Psoas muscle (tissue), 8 donors: ENCODE data around the gene ABCA13. TPM values are rescaled to one million over a fixed set of nuclear protein-coding genes. Genes with fewer than 3 reads are reported as not detected.
"Not testable (repeated sequence)": the region's sequence is repeated elsewhere in the genome, so short reads cannot be mapped to it uniquely, and the experiment has no call there.

Source experiments
- ATAC-seq, 4 donors: fragments of 200-7000 bp; cut with Tn5 transposase; one replicate each; pipeline ENCODE4 v1.9.1; 2020; ENCODE audit warnings: moderate library complexity in 3 of 4, mild to moderate bottlenecking in 2 of 4
- DNase-seq, 2 donors: peaks; one replicate each; pipeline ENCODE4 v3.0.0-alpha.2; 2020
- H3K27ac ChIP-seq: fragments of 200-600 bp; one replicate; pipeline ENCODE4 v1.8.0; 2022
- H3K27me3 ChIP-seq, 3 donors: fragments of 200-600 bp in 1 of 3; one replicate each; pipeline versions ENCODE4 v1.6.1 to v1.8.0; 2013 to 2022; ENCODE audit warnings: low read length in 2 of 3, mild to moderate bottlenecking in 2 of 3, moderate library complexity in 1 of 3; ENCODE audit not compliant: insufficient read depth in 3 of 3
- H3K36me3 ChIP-seq, 2 donors: fragments of 200-600 bp in 1 of 2; one replicate each; pipeline versions ENCODE4 v1.6.1 to v1.8.0; 2013 to 2022; ENCODE audit warnings: low read depth in 1 of 2, mild to moderate bottlenecking in 1 of 2, moderate library complexity in 1 of 2; ENCODE audit not compliant: insufficient read depth in 1 of 2
- H3K4me1 ChIP-seq: fragments of 200-600 bp; one replicate; pipeline ENCODE4 v1.8.0; 2022
- H3K4me3 ChIP-seq: fragments of 200-600 bp; one replicate; pipeline ENCODE4 v1.8.0; 2022; ENCODE audit warnings: mild to moderate bottlenecking
- H3K9me3 ChIP-seq: fragments of 200-600 bp; one replicate; pipeline ENCODE4 v1.8.0; 2022
- WGBS, 3 donors: extraction: QIAGEN DNeasy Blood & Tissue Kit; methylation state at CpG; one replicate each; pipeline versions ENCODE4 v1.1.6 to v1.1.7; 2013; 5-methylcytosine and 5-hydroxymethylcytosine counted together
- intact Hi-C, 2 donors: fragments of 100-400 bp; cut with DNase I; formaldehyde crosslinking; loops; one replicate each; pipeline versions ENCODE4 v1.11.0 to v1.14.2; 2022
- polyA plus RNA-seq, 3 donors: library from polyadenylated mRNA; stranded (reverse); fragments of 200-250 nt; gene quantifications; one replicate each; pipeline ENCODE4 v1.2.3, GENCODE V29; 2013
- total RNA-seq, 4 donors: library from RNA; stranded (reverse); fragmentation: NEBNext Ultra II Directional in 2 of 4; extraction: Animal tissue kit (Norgen Biotek cat#: 25700) in 2 of 4; gene quantifications; one replicate each; pipeline versions ENCODE4 v1.2.1 to v1.2.4, GENCODE V29; 2021 to 2023
- TF ChIP-seq, protein P1 (sequence below): fragments of 200-600 bp; IDR thresholded peaks from one replicate; pipeline ENCODE4 v1.8.0; 2022; ENCODE audit warnings: antibody characterized with exemption
- donor health status: healthy with polysubstance abuse.
- donor health status: DM: no; HTN: no; CAD: no; lungs with moderate emphysema.
- donor health status: Bipolar disorder and iron deficiency.
- donor health status: healthy.
- donor health status: DM: yes; HTN: yes; CAD: no.
- donor health status: DM: no; HTN: no; CAD: no.
- donor health status: DM: no; HTN: no; CAD: no.
- donor health status: DM: yes; HTN: yes; CAD: no.

The ABCA13 gene
- total and polyA plus RNA-seq, 7 donors, result 0.06 to 0.12 (median 0.10) TPM; not detected in 4

GRCh38 chr7:48147078-48147591 is 24.1 kb upstream of the ABCA13 start:
- Histone ChIP-seq H3K27me3 (no peaks in the 10 kb centered on the region), H3K4me1 (no peaks in the 10 kb centered on the region), H3K27ac (no peak overlapping the region), H3K36me3 (no peaks in the 10 kb centered on the region), H3K4me3 (no peak overlapping the region), H3K9me3 (no peaks in the 10 kb centered on the region)
- 67 to 76% (median 73%) methylated on average over 4 of the region's 4 CpGs for WGBS, 3 donors
- TF ChIP-seq, protein P1, sequence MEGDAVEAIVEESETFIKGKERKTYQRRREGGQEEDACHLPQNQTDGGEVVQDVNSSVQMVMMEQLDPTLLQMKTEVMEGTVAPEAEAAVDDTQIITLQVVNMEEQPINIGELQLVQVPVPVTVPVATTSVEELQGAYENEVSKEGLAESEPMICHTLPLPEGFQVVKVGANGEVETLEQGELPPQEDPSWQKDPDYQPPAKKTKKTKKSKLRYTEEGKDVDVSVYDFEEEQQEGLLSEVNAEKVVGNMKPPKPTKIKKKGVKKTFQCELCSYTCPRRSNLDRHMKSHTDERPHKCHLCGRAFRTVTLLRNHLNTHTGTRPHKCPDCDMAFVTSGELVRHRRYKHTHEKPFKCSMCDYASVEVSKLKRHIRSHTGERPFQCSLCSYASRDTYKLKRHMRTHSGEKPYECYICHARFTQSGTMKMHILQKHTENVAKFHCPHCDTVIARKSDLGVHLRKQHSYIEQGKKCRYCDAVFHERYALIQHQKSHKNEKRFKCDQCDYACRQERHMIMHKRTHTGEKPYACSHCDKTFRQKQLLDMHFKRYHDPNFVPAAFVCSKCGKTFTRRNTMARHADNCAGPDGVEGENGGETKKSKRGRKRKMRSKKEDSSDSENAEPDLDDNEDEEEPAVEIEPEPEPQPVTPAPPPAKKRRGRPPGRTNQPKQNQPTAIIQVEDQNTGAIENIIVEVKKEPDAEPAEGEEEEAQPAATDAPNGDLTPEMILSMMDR, result no peak
- intact Hi-C loops, result no loop called here
- DNase-seq, result no peak
- ATAC-seq, result no peak

DNA sequence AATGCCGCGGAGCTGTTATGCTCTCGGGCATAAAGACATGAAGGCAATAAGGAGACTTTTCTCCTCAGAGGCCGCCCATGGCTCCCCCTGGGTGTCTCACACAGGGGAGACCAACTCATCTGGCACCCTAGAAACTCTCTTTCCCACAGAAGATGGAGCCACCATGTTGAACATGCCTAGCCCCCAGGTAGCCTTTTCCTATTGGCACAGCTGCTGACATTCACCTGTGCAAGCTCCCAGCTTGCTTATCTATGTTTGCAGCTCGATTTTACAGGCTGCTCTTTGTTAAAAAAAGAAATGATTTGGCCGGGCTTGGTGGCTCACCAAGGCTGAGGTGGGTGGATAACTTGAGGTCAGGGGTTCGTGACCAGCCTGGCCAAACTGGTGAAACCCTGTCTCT is 23.6 kb upstream of the ABCA13 start:
- H3K9me3 ChIP-seq, H3K4me1 ChIP-seq, DNase-seq, intact Hi-C loops, H3K36me3 ChIP-seq, H3K27me3 ChIP-seq, H3K27ac ChIP-seq, ATAC-seq, H3K4me3 ChIP-seq: not testable (repeated sequence)
- 69 to 77% (median 73%) methylated on average over 7 of the region's 7 CpGs for WGBS, 3 donors

DNA sequence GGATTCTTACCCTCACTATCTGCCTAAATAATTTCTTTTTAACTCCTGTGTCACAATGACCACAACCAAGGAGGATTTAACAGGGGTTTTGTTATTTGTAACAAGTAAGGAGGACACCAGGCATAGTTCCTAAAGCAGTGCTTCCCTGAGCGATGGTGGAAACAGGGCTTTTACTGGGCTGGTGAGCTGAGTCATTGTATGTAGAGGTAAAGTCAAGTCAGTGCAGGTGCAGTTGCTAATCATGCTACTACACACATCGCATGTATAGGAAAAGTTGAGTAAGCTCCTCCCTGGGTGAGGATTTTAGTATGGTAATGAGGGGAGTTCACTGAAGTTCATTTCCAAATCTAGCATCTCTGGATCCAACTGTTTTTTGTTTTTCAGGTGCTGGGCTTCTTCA is 22.9 kb upstream of the ABCA13 start:
- Histone ChIP-seq H3K27ac (no peak overlapping the region), H3K9me3 (no peaks in the 10 kb centered on the region), H3K4me3 (no peak overlapping the region), H3K27me3 (no peaks in the 10 kb centered on the region), H3K36me3 (no peaks in the 10 kb centered on the region), H3K4me1 (no peaks in the 10 kb centered on the region)
- 84 to 91% (median 90%) methylated on average over 2 of the region's 2 CpGs for WGBS, 3 donors
- DNase-seq (no peak), ATAC-seq (no peak)
- TF ChIP-seq, protein P1, result no peak
- intact Hi-C loops, result no loop called here

- no peak overlapping the region for H3K4me3 ChIP-seq
Observed at GRCh38 chr7:48149058-48149457, 22.2 kb upstream of the ABCA13 start.

DNA sequence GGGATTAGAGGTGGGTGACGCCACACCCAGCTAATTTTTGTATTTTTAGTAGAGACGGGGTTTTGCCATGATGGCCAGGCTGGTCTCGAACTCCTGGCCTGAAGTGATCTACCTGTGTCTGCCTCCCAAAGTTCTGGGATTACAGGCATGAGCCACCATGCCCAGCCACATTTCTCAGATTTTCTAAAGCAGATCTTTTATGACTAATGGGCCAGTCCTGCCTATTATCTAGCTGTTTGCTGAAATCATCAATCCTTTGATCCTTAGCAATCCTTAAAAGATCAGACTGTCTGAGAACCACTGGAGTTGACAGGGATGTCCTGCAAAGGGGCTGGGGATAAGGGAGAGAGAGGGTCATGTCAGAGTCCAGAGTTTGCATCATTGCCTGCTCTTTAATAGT is 21.2 kb upstream of the ABCA13 start:
- 80 to 93% (median 81%) methylated on average over 3 of the region's 3 CpGs for WGBS, 3 donors
- no peak for ATAC-seq
- Histone ChIP-seq H3K27ac (no peak overlapping the region), H3K36me3 (no peaks in the 10 kb centered on the region), H3K4me1 (no peaks in the 10 kb centered on the region), H3K9me3 (no peaks in the 10 kb centered on the region), H3K27me3 (no peaks in the 10 kb centered on the region), H3K4me3 (no peak overlapping the region)
- intact Hi-C loops, result no loop called here
- no peak for DNase-seq
- TF ChIP-seq, protein P1, result no peak

More at GRCh38 chr7:48149058-48149457, 22.2 kb upstream of the ABCA13 start:
- TF ChIP-seq, protein P1, result no peak
- no peaks in the 10 kb centered on the region for H3K4me1 ChIP-seq
- H3K9me3 ChIP-seq, result no peaks in the 10 kb centered on the region
- ATAC-seq, result no peak
- no peaks in the 10 kb centered on the region for H3K36me3 ChIP-seq
- no peaks in the 10 kb centered on the region for H3K27me3 ChIP-seq
- DNase-seq, result no peak
- no peak overlapping the region for H3K27ac ChIP-seq
- intact Hi-C loops, result no loop called here
